ENCODE data around the gene SPTSSA.
"Not testable (repeated sequence)": the region's sequence is repeated elsewhere in the genome, so short reads cannot be mapped to it uniquely, and the experiment has no call there.

SPTSSA gene

GRCh38 chr14:34462132-34462893 lies at the start of gene SPTSSA:
Gene SPTSSA, minus strand, starts transcription at chr14:34462240. Its CDS starts 33 bp downstream, at chr14:34462207.
- TF ChIP-seq CTCF (IDR thresholded peaks at IDR 0.05; ENCODE audit: low read depth, low read length): no peak
- H3K4me3 ChIP-seq (ENCODE audit: low read depth, low read length): peak within 1 kb of the TSS; percentile 80

GRCh38 chr14:34507884-34508283 lies 45.8 kb upstream of the SPTSSA start:
- H3K4me3 ChIP-seq (ENCODE audit: low read depth, low read length): no peak overlapping the region
- TF ChIP-seq CTCF (IDR thresholded peaks at IDR 0.05; ENCODE audit: low read depth, low read length): no peak

DNA sequence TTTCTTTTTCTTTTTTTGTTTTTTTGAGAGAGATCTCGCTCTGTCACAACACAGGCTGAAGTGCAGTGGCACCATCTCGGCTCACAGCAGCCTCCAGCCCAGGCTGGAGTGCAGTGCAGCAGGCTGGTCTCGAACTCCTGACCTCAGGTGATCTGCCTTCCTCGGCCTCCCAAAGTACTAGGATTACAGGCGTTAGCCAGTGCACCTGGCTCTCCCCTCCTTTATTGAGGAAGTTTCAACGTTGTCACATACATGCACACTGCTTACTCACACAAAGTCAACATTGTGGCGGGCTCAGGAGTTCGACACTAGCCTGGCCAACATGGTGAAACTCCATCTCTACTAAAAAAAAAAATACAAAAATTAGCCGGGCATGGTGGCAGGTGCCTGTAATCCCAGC lies 45.4 kb upstream of the SPTSSA start:
- TF ChIP-seq CTCF (IDR thresholded peaks at IDR 0.05; ENCODE audit: low read depth, low read length): no peak
- H3K4me3 ChIP-seq (ENCODE audit: low read depth, low read length): no peak overlapping the region

DNA sequence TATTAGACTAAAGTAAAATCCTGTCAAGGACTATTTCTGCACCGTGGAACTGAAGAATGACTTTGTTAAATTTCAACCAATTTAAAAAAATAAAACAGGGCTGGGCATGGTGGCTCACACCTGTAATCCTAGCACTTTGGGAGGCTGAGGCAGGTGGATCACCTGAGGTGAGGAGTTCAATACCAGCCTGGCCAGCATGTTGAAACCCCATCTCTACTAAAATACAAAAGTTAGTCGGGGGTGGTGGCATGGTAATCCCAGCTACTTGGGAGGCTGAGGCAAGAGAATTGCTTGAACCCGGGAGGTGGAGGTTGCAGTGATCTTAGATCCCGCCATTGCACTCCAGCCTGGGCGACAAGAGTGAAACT lies 43.1 kb upstream of the SPTSSA start:
- not testable (repeated sequence) for H3K4me3 ChIP-seq (ENCODE audit: low read depth, low read length)

- H3K4me3 ChIP-seq (ENCODE audit: low read depth, low read length): not testable (repeated sequence)
Measured at GRCh38 chr14:34504027-34504426, 42.0 kb upstream of the SPTSSA start.

DNA sequence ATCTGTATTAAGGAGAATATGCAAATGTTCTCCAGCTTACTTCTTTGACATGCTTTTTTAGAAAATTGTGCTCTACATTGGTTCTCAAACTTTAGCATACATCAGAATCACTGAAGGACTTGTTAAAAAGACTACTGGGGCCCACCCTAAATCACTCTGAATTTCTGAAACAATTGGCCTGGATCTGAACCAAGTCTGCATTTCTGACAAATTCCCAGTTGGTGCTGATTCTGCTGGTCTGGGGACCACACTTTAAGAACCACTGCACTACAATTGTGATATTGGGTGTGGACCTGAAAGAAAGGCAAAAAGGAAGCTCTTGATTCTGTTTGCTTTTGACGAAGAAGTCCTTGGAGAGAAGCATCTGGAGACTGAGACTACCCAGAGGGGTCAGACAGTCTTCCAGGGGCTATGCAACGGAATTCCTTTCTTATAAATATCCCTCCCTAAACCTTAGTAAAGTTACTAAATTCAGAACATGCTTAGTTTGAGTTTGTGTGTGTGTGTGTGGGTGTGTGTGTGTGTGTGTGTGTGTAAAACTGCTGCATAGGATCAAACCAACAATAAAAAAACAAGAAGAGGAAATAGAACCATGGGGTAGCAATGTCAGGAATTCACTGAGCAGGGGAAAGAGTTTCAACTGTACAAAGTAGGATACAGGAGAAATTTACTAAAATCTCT lies 40.6 kb upstream of the SPTSSA start:
- H3K4me3 ChIP-seq (ENCODE audit: low read depth, low read length): no peak overlapping the region
- no peak for TF ChIP-seq CTCF (IDR thresholded peaks at IDR 0.05; ENCODE audit: low read depth, low read length)

GRCh38 chr14:34502001-34502400 lies 40.0 kb upstream of the SPTSSA start:
- TF ChIP-seq CTCF (IDR thresholded peaks at IDR 0.05; ENCODE audit: low read depth, low read length): no peak
- no peak overlapping the region for H3K4me3 ChIP-seq (ENCODE audit: low read depth, low read length)

DNA sequence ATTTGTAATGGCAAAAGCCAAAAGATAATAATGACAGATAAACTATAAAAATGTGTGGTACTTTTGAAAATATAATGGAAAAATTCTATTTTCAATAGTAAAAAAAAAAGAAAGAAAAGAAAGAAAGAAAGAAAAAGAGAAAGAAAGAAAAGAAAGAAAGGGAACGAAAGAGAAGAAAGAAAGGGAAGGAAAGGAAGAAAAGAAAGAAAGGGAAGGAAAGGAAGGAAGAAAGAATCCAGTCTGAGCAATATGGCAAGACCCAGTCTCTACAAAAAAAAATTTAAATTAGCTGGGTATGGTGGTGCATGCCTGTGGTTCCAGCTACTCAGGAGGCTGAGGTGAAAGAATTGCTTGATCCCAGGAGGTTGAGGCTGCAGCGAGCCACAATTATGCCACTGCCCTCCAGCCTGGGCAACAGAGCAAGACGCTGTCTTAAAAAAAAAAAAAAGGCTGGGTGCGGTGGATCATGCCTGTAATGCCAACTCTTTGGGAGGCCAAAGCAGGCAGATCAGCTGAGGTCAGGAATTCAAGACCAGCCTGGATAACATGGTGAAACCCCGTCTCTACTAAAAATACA lies 39.1 kb upstream of the SPTSSA start:
- H3K4me3 ChIP-seq (ENCODE audit: low read depth, low read length): no peak overlapping the region
- TF ChIP-seq CTCF (IDR thresholded peaks at IDR 0.05; ENCODE audit: low read depth, low read length): no peak

Data from WI38 (cell line).